DMS153 treated with DMSO at 0.1 percent for 48 hours (cell line): ENCODE results near the gene AASDH.

Experiments
- DNase-seq: peaks from one replicate; lab custom pipeline; 2025; ENCODE audit not compliant: unreplicated experiment; lab: John Stamatoyannopoulos, UW

Gene AASDH, protein sequence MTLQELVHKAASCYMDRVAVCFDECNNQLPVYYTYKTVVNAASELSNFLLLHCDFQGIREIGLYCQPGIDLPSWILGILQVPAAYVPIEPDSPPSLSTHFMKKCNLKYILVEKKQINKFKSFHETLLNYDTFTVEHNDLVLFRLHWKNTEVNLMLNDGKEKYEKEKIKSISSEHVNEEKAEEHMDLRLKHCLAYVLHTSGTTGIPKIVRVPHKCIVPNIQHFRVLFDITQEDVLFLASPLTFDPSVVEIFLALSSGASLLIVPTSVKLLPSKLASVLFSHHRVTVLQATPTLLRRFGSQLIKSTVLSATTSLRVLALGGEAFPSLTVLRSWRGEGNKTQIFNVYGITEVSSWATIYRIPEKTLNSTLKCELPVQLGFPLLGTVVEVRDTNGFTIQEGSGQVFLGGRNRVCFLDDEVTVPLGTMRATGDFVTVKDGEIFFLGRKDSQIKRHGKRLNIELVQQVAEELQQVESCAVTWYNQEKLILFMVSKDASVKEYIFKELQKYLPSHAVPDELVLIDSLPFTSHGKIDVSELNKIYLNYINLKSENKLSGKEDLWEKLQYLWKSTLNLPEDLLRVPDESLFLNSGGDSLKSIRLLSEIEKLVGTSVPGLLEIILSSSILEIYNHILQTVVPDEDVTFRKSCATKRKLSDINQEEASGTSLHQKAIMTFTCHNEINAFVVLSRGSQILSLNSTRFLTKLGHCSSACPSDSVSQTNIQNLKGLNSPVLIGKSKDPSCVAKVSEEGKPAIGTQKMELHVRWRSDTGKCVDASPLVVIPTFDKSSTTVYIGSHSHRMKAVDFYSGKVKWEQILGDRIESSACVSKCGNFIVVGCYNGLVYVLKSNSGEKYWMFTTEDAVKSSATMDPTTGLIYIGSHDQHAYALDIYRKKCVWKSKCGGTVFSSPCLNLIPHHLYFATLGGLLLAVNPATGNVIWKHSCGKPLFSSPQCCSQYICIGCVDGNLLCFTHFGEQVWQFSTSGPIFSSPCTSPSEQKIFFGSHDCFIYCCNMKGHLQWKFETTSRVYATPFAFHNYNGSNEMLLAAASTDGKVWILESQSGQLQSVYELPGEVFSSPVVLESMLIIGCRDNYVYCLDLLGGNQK

DNA sequence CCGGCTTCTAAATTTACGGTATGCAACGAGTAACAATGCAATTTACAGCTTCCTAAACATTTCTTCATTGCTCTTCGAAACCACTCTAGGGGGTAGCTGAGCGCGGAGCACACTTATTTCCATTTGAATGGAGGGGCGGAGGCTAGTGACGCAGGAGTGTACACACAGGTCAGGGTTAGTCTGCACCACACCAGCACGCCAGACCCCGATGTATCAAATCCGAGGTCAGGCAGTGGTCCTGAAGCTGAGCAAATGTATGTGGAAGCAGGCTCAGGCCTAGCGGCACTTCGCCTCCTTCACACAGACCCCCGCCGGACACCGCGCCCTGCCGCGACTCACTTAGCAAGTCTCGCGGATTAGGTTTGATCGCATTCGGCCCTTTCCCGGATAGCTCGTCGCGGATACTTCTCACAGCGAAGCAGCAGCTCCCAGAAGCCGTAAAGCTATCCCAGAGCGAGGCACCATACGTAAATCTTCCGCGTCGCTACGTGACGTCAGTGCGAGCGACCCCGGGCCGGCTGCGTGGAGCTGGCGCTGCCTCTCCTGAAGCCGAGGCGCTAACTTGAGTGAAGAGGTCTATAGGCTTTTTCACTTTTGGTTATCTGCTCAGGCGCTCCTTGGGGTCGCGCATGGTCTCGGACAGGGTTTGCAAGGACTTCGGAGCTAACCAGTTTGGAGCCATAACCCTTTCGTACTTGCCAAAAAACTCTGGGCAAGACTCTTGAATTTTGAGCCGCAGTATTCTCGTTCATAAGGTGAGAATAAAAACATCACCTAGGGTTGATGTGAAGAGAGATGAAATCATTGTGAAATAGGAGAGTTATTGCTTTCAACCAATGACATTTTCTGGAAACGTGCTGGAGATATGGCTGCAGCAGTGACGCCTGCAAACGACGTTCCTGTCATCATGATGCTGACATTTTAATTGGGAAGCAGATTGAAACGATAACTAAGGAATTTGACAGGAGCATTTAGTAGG is at the start of gene AASDH:
Gene AASDH, minus strand, starts transcription at position 469 of the 979 bp plus-strand sequence. CDS start 3,192 bp downstream, outside the sequence.
- DNase-seq: peak; percentile 86

DNA sequence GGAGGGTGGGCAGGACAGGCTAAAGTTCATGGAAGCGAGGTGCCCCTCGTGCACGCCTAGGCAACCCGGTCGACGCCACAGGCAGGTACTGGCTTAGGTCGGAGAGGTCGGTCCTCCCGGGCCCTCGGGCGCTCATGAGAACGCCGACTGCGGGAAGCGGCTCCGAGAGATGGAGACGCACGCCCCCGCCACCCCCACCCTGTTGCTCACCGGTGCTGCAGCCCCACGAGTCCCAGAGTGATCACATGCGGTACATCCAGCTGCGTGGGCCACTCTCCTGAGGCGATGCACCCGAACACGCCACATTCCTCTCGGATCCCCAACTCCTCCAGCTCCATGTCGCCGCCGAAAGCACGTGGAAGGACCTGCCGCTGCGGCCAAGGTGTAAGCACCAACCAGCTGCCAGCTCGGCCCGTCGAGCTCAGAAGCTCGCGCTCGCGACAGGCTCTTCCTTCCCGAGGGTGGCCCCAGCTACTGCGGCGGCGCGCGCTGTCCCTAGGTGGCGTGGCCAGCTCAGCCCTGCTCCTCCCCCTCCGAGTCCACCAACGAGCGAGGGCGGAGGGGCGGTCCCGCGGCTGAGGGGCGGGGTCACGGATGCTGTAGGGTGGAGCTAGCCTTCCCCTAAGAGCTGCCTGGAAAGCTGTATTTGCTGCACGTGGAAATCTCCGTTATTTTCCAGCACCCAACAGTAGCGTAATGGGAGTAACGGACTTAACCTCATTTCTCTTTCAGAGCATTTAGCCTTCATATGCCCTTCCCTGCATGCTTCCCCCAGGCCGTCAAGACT is 48.0 kb upstream of the AASDH start, which contains the start of gene PPAT:
Gene PPAT, minus strand, starts transcription at position 476 of the 787 bp plus-strand sequence. Its CDS starts 138 bp downstream, at position 338.
- DNase-seq: peak; percentile 93

DNA sequence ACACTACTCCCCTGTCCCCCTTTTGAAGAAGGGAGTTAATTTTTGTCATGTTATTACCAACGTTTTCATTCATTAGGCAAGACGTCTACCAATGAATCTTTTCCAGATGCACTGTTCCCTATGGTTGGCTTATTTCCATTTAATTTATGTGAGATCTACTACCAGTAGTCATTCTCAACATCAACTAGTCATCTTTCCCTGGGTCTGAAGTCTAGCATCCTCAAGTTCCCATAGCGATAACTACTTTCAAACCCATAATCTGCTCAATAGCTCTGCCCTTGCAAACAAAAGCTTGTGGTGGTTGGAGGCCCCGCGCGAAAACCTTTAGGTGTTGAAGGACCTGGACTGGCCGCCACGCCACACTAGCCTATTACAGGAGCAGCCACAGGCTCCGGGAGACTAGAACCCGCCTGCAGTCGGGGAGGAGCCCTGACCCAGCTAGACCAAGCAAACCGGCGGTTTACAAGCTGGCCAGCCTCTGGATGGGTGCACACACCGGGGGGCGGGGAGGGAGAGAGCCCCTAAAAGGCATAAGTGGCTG is 47.4 kb upstream of the AASDH start:
- DNase-seq: peak; percentile 66

DNA sequence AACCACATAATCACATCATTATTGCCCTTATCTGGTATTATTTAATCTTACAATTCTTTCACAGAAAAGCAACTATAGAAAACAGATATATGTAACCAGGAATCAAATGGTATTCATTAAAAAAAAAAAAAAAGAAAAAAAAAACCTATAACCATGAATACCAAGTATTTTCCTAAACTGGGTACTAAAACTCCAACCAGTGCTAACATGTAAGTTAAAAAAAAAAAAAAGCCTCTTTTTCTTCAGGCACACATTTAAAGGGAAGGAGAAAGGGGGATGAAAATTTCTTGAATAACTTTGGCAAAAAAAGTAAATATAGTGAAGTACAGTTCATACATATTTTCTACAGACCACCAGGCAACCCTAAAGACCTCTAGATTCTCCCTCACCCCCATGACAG is 46.0 kb upstream of the AASDH start:
- DNase-seq: no peak

DNA sequence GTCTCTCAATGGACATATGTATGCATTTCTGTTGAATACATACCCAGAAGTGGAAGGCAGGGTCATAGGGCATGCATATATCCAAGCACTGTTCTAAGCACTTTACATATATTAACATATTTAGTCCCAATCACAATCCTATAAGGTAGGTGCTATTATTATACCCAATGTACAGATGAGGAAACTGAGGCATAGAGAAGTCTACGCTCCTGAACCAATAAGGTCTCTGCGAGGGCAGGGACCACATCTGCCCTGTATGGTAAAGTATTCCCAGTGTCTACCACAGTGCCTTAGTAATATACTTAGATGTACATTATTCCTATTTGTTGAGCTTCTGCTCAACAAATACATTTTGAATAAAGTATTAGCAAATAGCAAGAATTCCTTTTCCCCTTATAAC is 42.9 kb upstream of the AASDH start:
- no peak for DNase-seq

DNA sequence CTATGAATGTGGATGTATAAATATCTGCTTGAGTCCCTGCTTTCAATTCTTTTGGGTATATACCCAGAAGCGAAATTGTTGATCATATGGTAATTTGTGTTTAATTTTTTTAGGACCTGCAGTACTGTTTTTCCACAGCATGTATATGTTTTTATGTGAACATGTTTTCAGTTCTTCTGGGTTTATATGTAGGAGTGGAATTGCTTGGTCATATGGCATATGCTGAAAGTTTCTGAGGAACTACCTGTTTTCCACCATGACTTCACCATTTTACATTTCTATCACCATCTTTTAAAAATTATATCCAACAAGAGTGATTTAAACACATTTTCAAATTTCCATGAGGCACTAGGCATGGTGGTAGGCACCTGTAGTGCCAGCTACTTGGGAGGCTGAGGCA is 39.9 kb upstream of the AASDH start:
- no peak for DNase-seq

DNA sequence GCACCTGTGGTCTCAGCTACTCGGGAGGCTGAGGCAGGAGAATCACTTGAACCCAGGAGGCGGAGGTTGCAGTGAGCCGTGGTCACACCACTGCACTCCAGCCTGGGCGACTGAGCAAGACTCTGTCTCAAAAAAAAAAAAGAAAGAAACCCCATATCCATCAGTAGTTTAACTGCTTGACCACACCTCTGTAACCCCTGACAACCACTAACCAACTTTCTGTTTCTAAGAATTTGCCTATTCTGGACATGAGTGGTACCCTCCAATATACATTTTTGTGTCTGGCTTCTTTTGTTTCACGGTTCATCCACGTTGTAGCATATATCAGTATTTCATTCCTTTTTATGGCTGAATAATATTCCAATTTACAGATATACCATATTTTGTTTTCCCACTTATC is 39.0 kb upstream of the AASDH start:
- DNase-seq: no peak

DNA sequence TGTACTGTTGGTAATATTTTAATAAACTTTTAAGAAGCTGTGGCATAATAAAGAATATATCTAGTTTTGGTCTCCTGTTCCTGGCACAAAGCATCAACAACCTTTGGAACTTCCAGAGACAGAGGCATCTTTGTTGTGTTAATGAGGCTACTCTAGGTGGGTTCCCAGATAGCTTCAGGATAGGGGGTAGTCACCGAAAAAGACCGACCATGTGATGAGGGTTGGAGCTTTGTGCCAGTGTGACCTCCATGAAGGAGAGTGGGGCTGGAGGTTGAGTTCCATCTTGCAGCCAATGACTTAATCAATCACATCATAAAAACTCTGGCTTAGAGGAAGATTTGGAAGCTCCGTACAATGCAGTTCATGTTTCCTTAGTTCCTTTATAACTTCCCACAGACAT is 38.2 kb upstream of the AASDH start:
- DNase-seq: no peak

DNA sequence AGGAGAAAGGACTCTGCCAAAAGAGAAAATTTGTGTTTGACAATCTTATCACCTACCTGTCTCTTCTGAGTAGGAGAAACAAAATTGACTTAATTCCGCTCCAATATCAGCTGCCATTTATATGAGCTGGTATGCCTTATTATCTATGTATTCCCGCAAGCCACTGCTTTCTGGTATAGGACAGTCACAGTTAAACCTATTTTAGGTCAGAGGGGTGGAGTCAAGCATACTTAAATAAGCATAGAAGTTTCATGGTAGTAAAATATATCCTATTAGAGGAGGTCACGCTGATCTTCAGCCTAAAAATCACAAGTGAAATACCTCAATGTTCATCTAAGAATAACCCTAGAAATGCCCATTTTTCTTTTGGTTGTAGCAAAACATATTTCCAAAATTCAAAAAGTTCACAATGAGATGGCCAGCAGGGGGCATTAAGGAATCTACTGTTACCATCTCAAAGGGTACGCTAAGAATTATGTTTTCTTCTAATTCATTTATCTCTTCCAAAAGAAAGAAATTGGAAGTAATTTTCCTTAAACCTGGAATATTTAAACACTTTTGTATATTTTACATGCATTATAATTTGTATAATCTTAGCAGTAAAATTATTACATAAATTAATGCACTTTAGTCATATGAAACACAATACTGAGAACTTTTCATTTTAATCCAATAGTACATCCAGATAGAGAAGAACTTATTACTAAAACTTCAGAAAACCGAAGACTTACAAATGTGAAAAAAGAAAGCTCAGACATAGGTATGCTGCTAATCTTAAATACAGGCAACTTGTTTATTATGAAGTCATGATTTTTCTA is 37.6 kb upstream of the AASDH start:
- no peak for DNase-seq

DNA sequence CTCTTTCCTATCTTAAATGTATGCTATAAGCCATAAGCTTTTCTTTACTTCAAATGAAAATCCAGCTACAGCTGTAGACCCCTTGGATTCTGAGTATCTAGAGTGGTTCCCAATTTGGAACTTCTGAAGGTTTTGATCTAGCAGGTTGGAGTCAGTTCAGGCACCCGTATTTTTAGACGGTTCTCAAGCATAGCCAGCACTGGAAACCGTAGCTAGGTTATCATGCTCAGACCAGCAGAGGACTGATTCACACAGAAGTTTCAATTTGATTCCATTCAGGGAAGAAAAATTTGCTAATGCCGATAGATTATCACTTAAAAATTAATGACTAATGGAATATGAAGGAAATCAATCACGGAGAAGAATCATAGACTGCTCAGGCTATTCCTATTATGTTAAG is 36.9 kb upstream of the AASDH start:
- DNase-seq: no peak

DNA sequence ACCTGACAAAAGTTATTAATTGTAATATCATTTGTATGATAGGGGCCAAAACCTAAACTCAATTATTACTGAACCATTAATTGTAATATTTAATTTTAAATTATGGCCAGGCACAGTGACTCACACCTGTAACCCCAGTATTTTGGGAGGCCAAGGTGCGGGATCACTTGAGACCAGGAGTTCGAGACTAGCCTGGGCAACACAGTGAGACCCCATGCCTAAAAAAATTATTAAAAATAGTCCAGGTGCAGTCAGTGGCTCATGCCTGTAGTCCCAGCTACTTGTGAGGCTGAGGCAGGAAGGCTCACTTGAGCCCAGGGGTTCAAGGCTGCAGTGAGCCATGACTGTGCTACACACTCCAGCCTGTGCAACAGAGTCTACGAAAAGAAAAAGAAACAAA is 30.1 kb upstream of the AASDH start:
- no peak for DNase-seq

DNA sequence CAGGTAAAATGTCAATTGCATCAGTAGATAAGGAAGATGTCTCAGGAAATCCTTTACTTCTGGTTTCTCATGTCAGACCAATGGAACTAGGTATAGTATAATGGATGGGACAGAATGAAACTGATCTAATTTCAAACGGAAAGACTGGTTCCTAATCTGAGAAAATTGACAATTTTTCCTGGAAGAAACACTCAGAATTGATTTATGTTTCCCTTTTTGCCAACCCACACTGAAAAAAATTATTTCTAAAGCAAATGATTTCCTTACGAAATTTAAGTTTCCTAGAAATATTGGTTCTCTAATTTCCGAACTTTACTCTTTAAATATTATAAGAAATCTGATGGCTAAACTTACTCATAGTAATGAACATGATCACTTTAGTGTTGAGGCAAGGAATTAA is 29.1 kb upstream of the AASDH start:
- no peak for DNase-seq

DNA sequence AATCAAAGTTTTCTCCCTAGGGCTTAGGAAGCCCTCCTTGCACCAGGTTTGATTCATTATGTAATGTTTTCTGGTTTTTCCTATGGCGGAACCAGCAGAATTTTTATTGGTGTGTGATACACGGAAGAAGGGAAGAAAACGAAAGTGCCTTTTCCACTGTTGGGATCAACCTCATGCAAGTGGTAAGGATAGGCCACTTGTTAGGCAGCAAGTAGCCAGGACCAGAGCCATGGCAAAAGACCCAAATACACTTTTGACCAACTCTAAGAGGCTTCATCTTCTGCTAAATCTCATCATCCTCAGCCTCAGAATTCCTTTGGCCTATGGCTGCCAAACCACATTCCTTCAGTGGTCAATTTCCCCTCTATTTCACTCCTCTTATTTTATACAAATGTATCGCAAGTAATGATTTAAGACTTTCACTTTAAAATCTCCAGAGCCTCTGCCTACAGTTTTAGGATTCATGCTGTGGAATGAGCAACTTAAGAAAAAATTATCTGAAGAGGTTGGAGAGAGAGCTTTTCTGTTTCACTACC is 26.9 kb upstream of the AASDH start:
- no peak for DNase-seq

DNA sequence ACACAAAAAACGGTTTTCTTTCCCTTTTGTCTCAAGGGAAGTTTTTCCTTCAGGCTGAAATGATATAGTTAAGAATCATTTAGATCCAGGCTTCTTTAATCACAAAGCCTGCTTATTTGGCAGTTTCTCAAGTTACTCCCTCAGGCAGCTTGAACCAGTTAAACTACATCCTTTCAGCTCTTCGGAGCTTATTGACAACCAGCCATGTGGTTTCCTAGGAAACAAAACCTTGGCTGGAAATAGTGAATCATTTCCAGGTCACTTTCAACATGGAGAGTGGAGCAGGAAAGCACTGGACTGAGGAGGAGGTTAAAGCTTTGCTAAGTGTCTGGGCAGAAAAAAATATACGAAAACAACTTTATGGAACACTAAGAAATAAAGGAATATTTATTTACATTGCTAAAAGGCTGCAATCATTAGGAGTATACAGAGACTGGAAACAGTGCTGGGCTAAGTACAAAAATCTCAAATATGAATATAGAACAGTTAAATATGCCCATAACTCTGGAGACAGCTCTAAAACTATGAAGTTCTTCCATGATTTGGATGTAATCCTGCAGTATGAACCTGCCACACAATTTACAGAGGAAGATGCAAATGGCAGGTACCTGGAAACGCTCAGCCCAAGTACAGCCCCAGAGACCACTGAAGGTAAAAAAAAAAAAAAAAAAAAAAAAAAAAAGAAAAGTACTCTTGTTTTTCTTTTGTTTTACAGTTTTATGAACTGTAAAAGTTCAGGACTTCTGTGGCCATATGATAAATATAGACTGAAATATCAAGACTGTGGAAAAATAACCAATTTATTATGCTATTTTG is 23.2 kb upstream of the AASDH start:
- DNase-seq: peak; percentile 79

DNA sequence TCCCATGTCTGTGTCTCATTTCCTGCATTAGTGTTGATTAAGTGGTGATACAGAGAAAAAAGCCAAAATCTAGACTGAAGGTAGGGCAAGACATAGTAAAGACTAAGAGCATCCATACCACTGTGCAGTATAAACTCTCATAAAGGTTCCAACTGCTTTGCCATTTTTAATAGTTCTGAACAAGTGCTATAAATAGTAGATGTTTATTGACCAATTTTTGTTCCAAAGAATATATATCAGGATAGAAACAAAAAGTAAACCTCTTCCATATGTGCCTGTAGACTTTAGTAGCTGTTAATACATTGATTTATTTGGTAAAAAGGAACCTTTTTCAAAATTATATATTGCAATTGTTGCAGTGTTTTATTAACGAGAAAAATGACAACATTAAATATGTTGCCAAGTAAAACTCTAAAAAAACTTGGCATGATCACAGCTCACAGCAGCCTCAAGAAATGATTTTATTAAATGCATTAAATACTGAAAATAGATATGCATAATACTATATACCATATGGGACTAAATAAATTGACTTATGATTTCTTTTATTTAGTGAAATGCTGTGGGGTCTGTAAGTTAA is 22.3 kb upstream of the AASDH start:
- DNase-seq: no peak

DNA sequence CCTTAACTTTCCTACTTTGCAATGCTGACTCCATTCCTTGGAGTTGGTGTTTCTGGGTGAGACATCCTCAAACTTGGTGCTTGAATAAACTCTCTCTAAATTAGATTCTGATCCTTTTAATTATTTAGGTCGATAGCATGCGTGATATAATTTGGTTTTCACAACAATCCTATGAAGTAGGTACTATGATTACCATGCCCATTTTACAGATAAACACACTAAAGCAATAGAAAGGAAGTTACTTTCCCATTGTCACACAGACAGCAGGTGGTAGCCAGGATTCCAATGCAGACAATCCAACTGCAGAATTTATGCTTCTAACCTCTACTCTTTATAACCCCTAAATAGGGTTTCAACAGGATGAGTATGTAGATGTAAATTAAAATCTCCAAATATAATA is 21.7 kb upstream of the AASDH start:
- DNase-seq: no peak

DNA sequence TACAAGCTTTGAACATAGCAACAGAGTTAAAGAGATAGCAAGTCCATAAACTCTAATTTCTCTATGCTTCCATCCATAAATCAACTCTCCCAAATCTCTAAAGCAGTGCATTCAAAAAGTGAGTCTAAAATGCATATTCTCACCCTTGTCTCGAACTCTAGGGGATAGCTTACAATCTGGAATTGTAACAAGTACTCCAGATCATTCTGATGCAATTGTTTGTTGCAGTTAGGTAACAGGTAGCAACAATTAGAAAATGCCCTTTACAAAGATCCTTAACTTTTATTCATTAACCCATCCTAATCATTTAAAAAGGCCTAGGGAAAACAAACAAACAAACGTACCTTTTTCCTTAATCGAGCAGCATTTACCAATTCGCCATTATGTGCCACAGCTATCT is 18.9 kb upstream of the AASDH start:
- no peak for DNase-seq
